C4-2B (cell line): Measurements from ENCODE around the gene SLC44A5.

ENCODE experiments used
- ZFX ChIP-seq: fragments of 450-650 bp; IDR thresholded peaks from 2 replicates; pipeline ENCODE4 v1.6.1; 2017
- TF ChIP-seq, protein P1 (sequence below): fragments of 450-650 bp; conservative IDR thresholded peaks from 2 replicates; pipeline ENCODE4 v1.5.1; 2017; ENCODE audit warnings: mild to moderate bottlenecking

DNA sequence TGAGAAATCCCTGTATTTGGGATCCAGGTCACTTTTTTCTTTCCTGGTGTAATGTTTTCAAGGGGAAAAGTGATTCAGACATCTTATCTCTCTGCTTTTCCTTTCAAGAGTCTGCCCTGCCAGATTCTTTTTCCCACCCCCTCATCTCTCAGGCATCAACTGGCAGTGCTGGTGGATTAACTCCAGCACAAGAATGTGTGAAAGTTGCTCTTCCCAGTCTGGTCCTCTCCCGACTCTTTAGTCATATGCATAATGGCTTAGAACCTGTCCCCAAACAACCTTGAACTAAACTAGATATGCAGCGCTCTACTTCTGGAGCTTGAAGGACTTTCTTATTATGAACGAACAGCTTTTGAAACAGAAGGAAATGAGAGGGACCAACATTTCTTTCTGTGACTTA lies 88.5 kb downstream of the SLC44A5 start:
- TF ChIP-seq, protein P1, sequence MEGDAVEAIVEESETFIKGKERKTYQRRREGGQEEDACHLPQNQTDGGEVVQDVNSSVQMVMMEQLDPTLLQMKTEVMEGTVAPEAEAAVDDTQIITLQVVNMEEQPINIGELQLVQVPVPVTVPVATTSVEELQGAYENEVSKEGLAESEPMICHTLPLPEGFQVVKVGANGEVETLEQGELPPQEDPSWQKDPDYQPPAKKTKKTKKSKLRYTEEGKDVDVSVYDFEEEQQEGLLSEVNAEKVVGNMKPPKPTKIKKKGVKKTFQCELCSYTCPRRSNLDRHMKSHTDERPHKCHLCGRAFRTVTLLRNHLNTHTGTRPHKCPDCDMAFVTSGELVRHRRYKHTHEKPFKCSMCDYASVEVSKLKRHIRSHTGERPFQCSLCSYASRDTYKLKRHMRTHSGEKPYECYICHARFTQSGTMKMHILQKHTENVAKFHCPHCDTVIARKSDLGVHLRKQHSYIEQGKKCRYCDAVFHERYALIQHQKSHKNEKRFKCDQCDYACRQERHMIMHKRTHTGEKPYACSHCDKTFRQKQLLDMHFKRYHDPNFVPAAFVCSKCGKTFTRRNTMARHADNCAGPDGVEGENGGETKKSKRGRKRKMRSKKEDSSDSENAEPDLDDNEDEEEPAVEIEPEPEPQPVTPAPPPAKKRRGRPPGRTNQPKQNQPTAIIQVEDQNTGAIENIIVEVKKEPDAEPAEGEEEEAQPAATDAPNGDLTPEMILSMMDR, result no peak
- TF ChIP-seq ZFX, result no peak
